ENCODE results near the gene TMEM185A.
"Not testable (repeated sequence)": the region's sequence is repeated elsewhere in the genome, so short reads cannot be mapped to it uniquely, and the experiment has no call there.

Gene TMEM185A

GRCh38 chrX:149619662-149620061 lies 11.9 kb downstream of the TMEM185A start:
- not testable (repeated sequence) for DNase-seq

- no peak for DNase-seq
Observed at GRCh38 chrX:149618871-149619270, 12.7 kb downstream of the TMEM185A start.

GRCh38 chrX:149611623-149612175 lies 19.9 kb downstream of the TMEM185A start:
- no peak for DNase-seq

GRCh38 chrX:149610511-149610910 lies 21.1 kb downstream of the TMEM185A start:
- DNase-seq = no peak

- no peak for DNase-seq
Observed at GRCh38 chrX:149607699-149608098, 23.9 kb downstream of the TMEM185A start.

GRCh38 chrX:149605248-149605885 lies 26.2 kb downstream of the TMEM185A start:
- DNase-seq = not testable (repeated sequence)

GRCh38 chrX:149598603-149599002 lies 33.0 kb downstream of the TMEM185A start:
- not testable (repeated sequence) for DNase-seq

GRCh38 chrX:149595943-149596342 lies 35.6 kb downstream of the TMEM185A start:
- DNase-seq = not testable (repeated sequence)

- DNase-seq = not testable (repeated sequence)
Observed at GRCh38 chrX:149595214-149595613, 36.4 kb downstream of the TMEM185A start, which contains the start of gene HSFX2. HSFX2 (minus strand) TSS chrX:149595314; CDS start chrX:149594700, 614 bp downstream.

- DNase-seq = not testable (repeated sequence)
Observed at GRCh38 chrX:149590993-149591392, 40.6 kb downstream of the TMEM185A start.

GRCh38 chrX:149587359-149587758 lies 44.2 kb downstream of the TMEM185A start, which contains the start of gene MAGEA9B:
MAGEA9B (minus strand) TSS chrX:149587459; CDS start chrX:149583179, 4,280 bp downstream.
- DNase-seq = not testable (repeated sequence)

- not testable (repeated sequence) for DNase-seq
Observed at GRCh38 chrX:149585631-149586030, 46.0 kb downstream of the TMEM185A start.

- not testable (repeated sequence) for DNase-seq
Observed at GRCh38 chrX:149573456-149573855, 58.1 kb downstream of the TMEM185A start.

GRCh38 chrX:149572743-149573142 lies 58.8 kb downstream of the TMEM185A start:
- DNase-seq = no peak

GRCh38 chrX:149571770-149572169 lies 59.8 kb downstream of the TMEM185A start:
- no peak for DNase-seq

GRCh38 chrX:149570668-149571067 lies 60.9 kb downstream of the TMEM185A start:
- DNase-seq = no peak

- no peak for DNase-seq
Observed at GRCh38 chrX:149569770-149570169, 61.8 kb downstream of the TMEM185A start.

GRCh38 chrX:149568701-149569296 lies 62.8 kb downstream of the TMEM185A start:
- no peak for DNase-seq

GRCh38 chrX:149567621-149568417 lies 63.8 kb downstream of the TMEM185A start:
- no peak for DNase-seq

- DNase-seq = no peak
Observed at GRCh38 chrX:149563359-149563758, 68.2 kb downstream of the TMEM185A start.

GRCh38 chrX:149555251-149555650 lies 76.3 kb downstream of the TMEM185A start:
- not testable (repeated sequence) for DNase-seq

GRCh38 chrX:149551939-149552248 lies 79.7 kb downstream of the TMEM185A start:
- not testable (repeated sequence) for DNase-seq

GRCh38 chrX:149551245-149551938 lies 80.2 kb downstream of the TMEM185A start:
- not testable (repeated sequence) for DNase-seq

Measured in stimulated activated CD8-positive, alpha-beta memory T cell treated with anti-CD3 and anti-CD28 coated beads, Interleukin-4, amount 100 ng/mL, for 48 hours (primary cell).